SHP77 treated with DMSO at 0.1 percent for 48 hours (cell line): ENCODE results near the gene CCDC136.

ENCODE experiments used
- DNase-seq: peaks from one replicate; lab custom pipeline; 2025; lab: John Stamatoyannopoulos, UW

The CCDC136 gene

GRCh38 chr7:128845475-128845874 is 53.7 kb downstream of the CCDC136 start:
- DNase-seq: no peak

GRCh38 chr7:128845987-128846386 is 54.2 kb downstream of the CCDC136 start:
- no peak for DNase-seq

DNA sequence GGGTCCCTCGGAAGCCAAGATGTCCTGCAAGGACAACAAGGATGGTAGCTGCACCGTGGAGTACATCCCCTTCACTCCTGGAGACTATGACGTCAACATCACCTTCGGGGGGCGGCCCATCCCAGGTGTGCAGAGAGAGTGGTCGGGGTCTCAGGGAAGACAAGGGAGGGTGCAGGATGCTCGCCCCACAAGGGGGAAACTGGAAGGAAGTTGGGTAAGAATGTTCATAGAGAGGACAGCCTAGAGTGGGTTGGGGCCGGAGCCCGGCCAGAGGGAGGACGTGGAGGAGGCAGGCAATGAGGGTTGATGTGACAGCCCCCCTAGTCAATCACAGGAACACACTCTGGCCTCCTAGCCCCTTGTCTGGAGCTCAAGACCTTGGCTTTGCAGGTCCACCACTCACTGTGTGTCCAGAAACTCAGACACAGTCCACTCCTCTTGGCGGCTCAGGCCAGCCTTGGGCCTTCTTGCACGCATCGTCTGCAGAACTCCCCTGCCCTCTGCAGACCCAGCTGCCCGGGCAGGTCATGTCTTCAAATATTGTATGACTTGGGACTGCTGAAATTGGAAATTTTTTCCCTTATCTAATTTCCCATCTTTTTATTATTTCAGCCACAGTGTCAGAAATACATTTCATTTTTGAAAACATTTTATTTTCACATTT is 55.1 kb downstream of the CCDC136 start:
- no peak for DNase-seq

- no peak for DNase-seq
Measured at GRCh38 chr7:128847721-128848211, 56.0 kb downstream of the CCDC136 start.

DNA sequence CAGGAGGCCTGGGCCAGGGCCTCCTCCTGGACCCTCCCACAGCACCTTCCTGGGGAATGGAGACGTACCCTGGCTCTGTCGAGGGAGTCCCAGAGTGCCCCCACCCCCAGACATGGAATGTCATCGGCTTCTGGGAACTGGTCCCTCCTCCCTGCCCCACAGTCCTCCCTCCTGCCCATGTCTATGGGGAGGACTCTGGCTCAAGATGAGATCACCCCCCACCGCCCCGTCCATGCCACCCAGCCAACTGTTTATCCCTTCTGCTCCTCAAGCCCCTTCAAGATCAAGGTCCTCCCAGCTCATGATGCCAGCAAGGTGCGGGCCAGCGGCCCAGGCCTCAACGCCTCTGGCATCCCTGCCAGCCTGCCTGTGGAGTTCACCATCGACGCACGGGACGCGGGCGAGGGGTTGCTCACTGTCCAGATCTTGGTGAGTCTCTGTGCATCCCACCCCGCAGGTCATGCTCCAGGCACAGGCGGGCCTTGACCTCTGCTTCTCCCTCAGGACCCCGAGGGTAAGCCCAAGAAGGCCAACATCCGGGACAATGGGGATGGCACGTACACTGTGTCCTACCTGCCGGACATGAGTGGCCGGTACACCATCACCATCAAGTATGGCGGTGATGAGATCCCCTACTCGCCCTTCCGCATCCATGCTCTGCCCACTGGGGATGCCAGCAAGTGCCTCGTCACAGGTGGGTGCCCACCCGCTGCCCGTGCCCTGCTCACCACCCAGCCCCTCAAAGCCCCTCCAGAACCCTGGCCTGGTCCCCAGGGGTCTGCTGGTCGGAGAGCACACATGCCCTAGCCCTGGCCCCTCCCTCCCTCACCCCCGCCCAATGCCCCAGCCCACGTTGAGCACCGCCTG is 56.8 kb downstream of the CCDC136 start:
- no peak for DNase-seq

DNA sequence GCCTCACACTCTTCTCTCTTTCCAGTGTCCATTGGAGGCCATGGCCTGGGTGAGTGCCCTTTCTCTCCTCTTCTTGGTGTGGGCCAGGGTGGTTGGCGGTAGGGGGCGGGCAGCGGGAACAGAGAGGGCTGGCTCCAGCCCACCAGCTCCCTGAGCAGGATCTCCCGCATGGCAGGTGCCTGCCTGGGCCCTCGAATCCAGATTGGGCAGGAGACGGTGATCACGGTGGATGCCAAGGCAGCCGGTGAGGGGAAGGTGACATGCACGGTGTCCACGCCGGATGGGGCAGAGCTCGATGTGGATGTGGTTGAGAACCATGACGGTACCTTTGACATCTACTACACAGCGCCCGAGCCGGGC is 57.4 kb downstream of the CCDC136 start:
- no peak for DNase-seq

DNA sequence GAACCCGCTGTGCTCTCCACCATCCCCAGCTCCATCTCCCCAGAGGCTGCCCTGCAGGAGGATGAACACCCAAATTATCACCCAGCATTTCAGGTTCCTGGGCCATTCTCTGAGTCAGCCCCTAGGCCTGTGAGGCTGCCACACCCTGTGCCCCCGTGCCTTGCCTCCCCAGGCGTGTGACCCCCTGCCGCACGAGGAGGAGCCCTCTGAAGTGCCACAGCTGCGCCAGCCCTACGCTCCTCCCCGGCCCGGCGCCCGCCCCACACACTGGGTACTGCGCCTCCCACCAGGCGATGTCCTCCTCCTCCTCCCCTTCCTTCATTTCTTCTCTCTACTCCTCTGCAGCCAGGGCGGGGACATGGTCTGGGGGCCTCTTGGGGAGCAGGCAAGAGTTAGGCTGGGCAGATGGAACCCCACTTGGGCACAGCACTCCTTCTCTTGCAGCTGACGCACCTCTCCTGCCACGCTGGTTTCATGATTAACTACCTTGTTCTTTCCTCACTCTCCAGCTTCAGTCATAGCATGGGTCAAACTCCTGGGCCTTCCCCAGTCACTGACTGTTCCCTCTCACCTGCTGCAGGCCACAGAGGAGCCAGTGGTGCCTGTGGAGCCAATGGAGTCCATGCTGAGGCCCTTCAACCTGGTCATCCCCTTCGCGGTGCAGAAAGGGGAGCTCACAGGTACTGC is 58.2 kb downstream of the CCDC136 start:
- no peak for DNase-seq

DNA sequence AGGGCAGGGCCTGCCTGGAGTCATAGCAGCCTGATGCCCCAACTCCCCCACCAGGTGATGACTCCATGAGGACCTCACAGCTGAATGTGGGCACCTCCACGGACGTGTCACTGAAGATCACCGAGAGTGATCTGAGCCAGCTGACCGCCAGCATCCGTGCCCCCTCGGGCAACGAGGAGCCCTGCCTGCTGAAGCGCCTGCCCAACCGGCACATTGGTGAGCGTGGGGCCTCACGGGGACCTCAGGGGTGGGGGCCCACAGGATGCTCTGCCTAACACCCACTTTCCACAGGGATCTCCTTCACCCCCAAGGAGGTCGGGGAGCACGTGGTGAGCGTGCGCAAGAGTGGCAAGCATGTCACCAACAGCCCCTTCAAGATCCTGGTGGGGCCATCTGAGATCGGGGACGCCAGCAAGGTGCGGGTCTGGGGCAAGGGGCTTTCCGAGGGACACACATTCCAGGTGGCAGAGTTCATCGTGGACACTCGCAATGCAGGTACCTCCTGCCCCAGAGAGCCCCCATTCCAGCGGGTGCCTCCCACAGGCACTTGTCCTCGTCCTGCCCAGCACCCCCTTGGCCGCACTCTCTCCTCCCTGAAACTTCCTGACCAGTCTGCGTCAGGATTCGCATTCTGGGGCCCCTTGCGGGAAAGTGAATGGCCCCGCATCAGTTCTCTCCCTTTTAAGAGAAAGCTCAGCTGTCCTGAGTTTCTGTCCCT is 60.9 kb downstream of the CCDC136 start:
- DNase-seq: no peak

DNA sequence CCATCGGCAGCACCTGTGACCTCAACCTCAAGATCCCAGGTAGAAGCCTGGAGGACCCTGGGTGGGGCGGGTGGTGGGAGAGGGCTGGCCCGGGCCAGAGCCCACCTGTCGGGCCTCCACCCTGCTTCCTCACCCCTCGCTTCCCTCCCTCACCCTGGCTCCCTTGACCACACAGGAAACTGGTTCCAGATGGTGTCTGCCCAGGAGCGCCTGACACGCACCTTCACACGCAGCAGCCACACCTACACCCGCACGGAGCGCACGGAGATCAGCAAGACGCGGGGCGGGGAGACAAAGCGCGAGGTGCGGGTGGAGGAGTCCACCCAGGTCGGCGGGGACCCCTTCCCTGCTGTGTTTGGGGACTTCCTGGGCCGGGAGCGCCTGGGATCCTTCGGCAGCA is 62.0 kb downstream of the CCDC136 start:
- no peak for DNase-seq

GRCh38 chr7:128854396-128854795 is 62.6 kb downstream of the CCDC136 start:
- no peak for DNase-seq

GRCh38 chr7:128855559-128855958 is 63.8 kb downstream of the CCDC136 start:
- DNase-seq: no peak

DNA sequence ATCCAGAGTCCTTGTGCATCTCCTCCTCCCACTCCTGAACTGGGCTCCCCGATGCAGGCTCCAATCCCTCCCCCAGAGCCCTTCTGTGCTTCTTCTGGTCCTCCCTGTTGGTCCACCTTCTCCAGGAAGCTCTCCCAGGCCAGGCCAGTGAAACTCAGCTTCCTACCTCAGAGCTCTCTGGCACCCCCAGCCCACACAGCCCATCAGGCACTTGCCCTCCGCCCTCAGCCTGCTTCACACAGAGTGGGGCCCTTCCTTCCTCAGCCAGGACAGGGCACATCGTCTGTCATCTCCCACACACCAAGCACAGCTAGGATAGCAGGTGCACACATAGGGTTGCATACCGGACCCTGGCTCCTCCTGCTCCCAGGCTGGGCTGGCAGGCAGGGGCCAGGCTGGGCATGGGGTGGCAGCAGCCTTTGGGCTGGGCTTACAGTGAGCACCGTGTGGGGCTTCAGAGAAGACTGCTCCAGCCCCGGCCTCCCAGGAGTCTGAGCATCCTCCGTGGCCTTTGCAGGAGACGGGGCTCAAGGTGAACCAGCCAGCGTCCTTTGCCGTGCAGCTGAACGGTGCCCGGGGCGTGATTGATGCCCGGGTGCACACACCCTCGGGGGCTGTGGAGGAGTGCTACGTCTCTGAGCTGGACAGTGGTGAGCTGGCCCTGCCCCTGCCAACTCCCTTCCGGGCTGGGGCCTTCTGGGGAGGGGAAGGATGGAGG is 64.4 kb downstream of the CCDC136 start:
- DNase-seq: no peak

DNA sequence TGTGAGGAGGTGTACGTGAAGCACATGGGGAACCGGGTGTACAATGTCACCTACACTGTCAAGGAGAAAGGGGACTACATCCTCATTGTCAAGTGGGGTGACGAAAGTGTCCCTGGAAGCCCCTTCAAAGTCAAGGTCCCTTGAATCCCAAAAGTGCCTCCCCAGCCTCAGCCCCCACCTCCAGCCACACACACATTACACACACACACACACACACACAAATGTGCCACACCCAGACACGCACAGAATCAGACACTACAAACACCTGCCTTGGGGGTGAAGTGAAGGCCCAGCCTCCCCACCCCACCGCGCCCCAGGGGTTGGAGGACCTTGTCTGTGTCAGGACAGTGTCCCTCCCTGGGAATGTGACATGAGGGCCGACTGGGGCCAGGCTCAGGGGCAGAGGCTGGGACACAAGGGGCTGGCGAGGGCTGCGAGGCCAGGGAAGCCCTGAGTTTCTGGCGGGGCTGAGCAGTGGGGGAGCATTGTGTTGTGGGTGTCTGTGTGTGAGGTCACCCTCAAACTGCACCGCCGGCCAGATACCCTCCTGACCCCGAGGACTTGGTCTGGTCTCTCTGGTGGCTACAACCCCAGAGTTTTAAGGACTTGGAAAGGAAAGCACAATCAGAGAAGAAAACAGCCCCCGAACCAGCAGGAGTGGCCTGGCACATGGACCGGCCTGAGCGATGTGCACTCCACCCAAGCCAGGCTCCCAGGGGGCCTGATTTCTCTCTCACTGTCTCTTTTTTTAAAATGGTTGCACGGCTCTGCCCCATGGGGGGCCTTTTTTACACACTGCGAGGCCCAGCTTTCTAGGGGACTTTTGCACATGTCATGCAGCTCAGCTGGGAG is 66.8 kb downstream of the CCDC136 start:
- DNase-seq: no peak

DNA sequence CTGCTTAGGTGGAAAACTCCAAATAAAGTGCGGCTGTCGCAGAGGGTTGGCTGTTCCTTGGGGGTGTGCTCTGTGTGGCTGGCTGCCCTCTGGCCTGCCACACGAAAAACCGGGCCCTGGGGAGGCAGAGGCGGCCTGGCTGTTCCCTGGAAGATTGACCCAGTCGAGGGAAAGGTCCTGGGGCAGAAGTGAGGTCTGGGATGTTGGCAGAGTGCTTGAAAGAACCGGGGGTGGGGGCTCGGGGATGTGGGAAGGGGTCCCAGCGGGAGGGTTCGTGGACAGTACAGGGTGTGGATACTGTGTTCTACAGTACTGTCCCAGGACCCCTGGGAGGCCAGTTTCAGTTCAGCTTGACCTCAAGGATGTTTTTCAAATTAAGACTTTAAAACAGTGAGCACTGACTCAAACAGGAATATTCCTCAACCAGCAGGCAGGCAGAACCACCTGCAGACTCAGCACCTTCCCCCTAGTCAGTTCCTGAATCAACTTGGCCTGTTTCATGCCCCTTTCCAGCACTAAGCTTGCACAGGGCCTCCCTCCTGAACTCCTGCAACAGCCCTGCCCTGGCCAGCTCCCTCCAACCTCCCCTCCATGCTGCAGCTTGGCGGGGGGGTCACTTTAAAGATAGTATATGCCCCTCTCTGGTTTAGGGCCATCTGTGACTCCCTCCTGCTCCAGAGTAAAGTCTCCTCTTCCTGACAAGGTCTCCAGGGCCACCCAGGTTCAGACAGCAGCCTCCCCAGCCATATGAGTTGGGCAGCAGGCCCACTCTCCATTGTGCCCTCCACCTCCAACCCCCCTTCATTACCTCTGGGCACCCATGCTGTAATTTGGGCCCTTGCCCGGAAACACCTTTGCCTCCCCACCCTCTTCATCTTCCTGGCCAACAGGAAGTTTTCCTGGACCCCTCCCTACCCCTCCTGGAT is 67.7 kb downstream of the CCDC136 start:
- DNase-seq: no peak

- DNase-seq: no peak
Measured at GRCh38 chr7:128860158-128861073, 68.6 kb downstream of the CCDC136 start.

DNA sequence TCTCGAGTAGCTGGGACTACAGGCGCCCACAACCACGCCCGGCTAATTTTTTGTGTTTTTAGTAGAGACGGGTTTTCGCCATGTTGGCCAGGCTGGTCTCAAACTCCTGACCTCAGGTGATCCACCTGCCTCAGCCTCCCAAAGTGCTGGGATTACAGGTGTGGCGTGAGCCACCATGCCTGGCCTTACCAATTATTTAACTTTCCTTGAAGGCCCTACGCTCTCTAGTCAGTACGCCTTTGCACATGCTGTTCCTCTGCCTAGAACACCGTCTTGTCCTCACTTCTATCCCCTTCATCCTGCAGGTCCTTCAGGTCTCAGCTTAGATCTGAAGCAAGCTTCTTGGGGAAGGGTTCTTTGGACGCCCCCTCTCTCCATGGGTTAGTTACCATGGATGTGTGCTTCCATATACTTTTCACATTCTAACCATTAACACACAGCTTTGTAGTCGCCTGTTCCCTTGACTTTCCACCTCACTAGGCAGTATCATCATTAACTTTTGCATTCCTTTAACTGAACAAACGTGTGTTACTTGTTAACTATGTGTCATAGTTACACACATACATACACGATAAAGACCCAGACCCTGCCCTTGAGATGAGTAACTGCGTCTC is 70.3 kb downstream of the CCDC136 start:
- DNase-seq: no peak

- DNase-seq: peak; percentile 98
Measured at GRCh38 chr7:128862571-128863432, 71.0 kb downstream of the CCDC136 start, which contains the start of gene ATP6V1F. ATP6V1F (plus strand) TSS chr7:128862856; CDS start chr7:128862905, 49 bp downstream.
